Loucy (cell line): ENCODE data around the gene EZR.

ENCODE experiments used
- CTCF ChIP-seq: fragments of 200-600 bp; sonication (generic); conservative IDR thresholded peaks from 2 replicates; pipeline ENCODE4 v1.5.1; 2014; ENCODE audit warnings: mild to moderate bottlenecking, antibody characterized with exemption, low read length
- EZH2phosphoT487 ChIP-seq: fragments of 200-600 bp; IDR thresholded peaks from 2 replicates; pipeline ENCODE4 v1.6.1; 2018; ENCODE audit warnings: antibody characterized with exemption, mild to moderate bottlenecking, moderate library complexity, borderline replicate concordance

- TF ChIP-seq CTCF (no peak), EZH2phosphoT487 (no peak)
Measured at GRCh38 chr6:158785036-158785435, 34.1 kb downstream of the EZR start.
